WTC11 (cell line): ENCODE measurements around the gene PTPRN2. TPM values are rescaled to one million over a fixed set of nuclear protein-coding genes. Genes with fewer than 3 reads are reported as not detected.

ENCODE experiments used
- ATAC-seq: fragments of 200-7000 bp; cut with Tn5 transposase; 2 replicates; pipeline ENCODE4 v1.10.0; 2021; ENCODE audit warnings: mild to moderate bottlenecking, moderate library complexity
- CTCF ChIA-PET: fragments of 300-600 bp; sonication (Branson Sonifier 250); formaldehyde crosslinking; loops from one replicate; lab custom pipeline; 2021; ENCODE audit warnings: antibody characterized with exemption; lab: Charles Lee
- POLR2A ChIA-PET: fragments of 350-600 bp; sonication (Branson Sonifier 250); formaldehyde crosslinking; loops from one replicate; lab custom pipeline; 2021; ENCODE audit warnings: antibody characterized with exemption; lab: Charles Lee
- DNase-seq: peaks from one replicate; pipeline ENCODE4 v3.0.0; 2021; ENCODE audit warnings: low spot score
- H3K27ac Mint-ChIP-seq: 2 replicates; pipeline ENCODE4 v1.8.0; 2021; ENCODE audit warnings: mixed read lengths
- H3K27me3 Mint-ChIP-seq: 2 replicates; pipeline ENCODE4 v1.8.0; 2021; ENCODE audit warnings: low read depth, mild to moderate bottlenecking, moderate library complexity, mixed read lengths
- H3K36me3 Mint-ChIP-seq: 2 replicates; pipeline ENCODE4 v1.8.0; 2021; ENCODE audit warnings: mixed read lengths
- H3K4me1 Mint-ChIP-seq: 2 replicates; pipeline ENCODE4 v1.8.0; 2022; ENCODE audit warnings: mixed read lengths
- H3K4me3 Mint-ChIP-seq: 2 replicates; pipeline ENCODE4 v1.8.0; 2021; ENCODE audit warnings: mild to moderate bottlenecking, moderate library complexity, mixed read lengths
- H3K9me3 Mint-ChIP-seq: 2 replicates; pipeline ENCODE4 v1.8.0; 2021; ENCODE audit warnings: mixed read lengths
- EMX1 ChIP-seq: fragments of 250-450 bp; sonication (Bioruptor Pico); IDR thresholded peaks from 2 replicates; pipeline ENCODE4 v1.8.0; 2021; ENCODE audit warnings: mild to moderate bottlenecking
- ESRRA ChIP-seq: sonication (generic); formaldehyde crosslinking; IDR thresholded peaks from 2 replicates; pipeline ENCODE4 v1.8.1; 2022; ENCODE audit warnings: mild to moderate bottlenecking, missing genetic modification reagents, borderline replicate concordance
- FOXK1 ChIP-seq: sonication (generic); formaldehyde crosslinking; IDR thresholded peaks from 2 replicates; pipeline ENCODE4 v1.8.0; 2022; ENCODE audit warnings: mild to moderate bottlenecking, moderate library complexity, missing genetic modification reagents
- FOXP1 ChIP-seq: sonication (generic); formaldehyde crosslinking; IDR thresholded peaks from 2 replicates; pipeline ENCODE4 v1.8.0; 2022; ENCODE audit warnings: missing genetic modification reagents, mild to moderate bottlenecking, moderate library complexity, borderline replicate concordance
- HMGA2 ChIP-seq: fragments of 250-450 bp; sonication (Bioruptor Pico); IDR thresholded peaks from 2 replicates; pipeline ENCODE4 v1.4.0; 2021; ENCODE audit warnings: mild to moderate bottlenecking, moderate library complexity
- MYBL2 ChIP-seq: sonication (generic); formaldehyde crosslinking; IDR thresholded peaks from 2 replicates; pipeline ENCODE4 v1.8.1; 2023; ENCODE audit warnings: mild to moderate bottlenecking, moderate library complexity, missing genetic modification reagents
- NR3C1 ChIP-seq: sonication (generic); formaldehyde crosslinking; conservative IDR thresholded peaks from 2 replicates; pipeline ENCODE4 v1.8.1; 2023; ENCODE audit warnings: low read depth, mild to moderate bottlenecking, missing genetic modification reagents
- TP53 ChIP-seq: sonication (generic); formaldehyde crosslinking; IDR thresholded peaks from 2 replicates; pipeline ENCODE4 v1.8.1; 2023; ENCODE audit warnings: mild to moderate bottlenecking, missing genetic modification reagents
- ZNF232 ChIP-seq: sonication (generic); formaldehyde crosslinking; IDR thresholded peaks from 2 replicates; pipeline ENCODE4 v1.8.0; 2022; ENCODE audit warnings: mild to moderate bottlenecking, missing genetic modification reagents
- ZNF423 ChIP-seq: fragments of 250-450 bp; sonication (Bioruptor Pico); IDR thresholded peaks from 2 replicates; pipeline ENCODE4 v2.1.2; 2022; ENCODE audit warnings: mild to moderate bottlenecking, moderate library complexity
- ZNF671 ChIP-seq: fragments of 250-450 bp; sonication (Bioruptor Pico); IDR thresholded peaks from 2 replicates; pipeline ENCODE4 v1.8.0; 2021; ENCODE audit warnings: mild to moderate bottlenecking
- total RNA-seq: library from RNA; stranded (reverse); gene quantifications from 3 replicates; pipeline ENCODE4 v1.2.3, GENCODE V29; 2021
- TF ChIP-seq, protein P1 (sequence below): sonication (generic); formaldehyde crosslinking; IDR thresholded peaks from 2 replicates; pipeline ENCODE4 v1.8.0; 2022; ENCODE audit warnings: mild to moderate bottlenecking, missing genetic modification reagents
- TF ChIP-seq, protein P2 (sequence below): fragments of 250-450 bp; sonication (Bioruptor Pico); IDR thresholded peaks from 2 replicates; pipeline ENCODE4 v1.8.0; 2021; ENCODE audit warnings: mild to moderate bottlenecking
- TF ChIP-seq, protein P3 (sequence below): fragments of 250-450 bp; sonication (Bioruptor Pico); conservative IDR thresholded peaks from 2 replicates; pipeline ENCODE4 v1.9.0; 2021; ENCODE audit warnings: mild to moderate bottlenecking
- TF ChIP-seq, protein P4 (sequence below): fragments of 250-450 bp; sonication (Bioruptor Pico); IDR thresholded peaks from 2 replicates; pipeline ENCODE4 v1.9.0; 2021; ENCODE audit warnings: moderate library complexity, mild to moderate bottlenecking, inconsistent platforms, borderline replicate concordance
- TF ChIP-seq, protein P5 (sequence below): sonication (generic); formaldehyde crosslinking; IDR thresholded peaks from 2 replicates; pipeline ENCODE4 v1.8.1; 2022; ENCODE audit warnings: low read depth, missing genetic modification reagents, borderline replicate concordance
- TF ChIP-seq, protein P6 (sequence below): sonication (generic); formaldehyde crosslinking; IDR thresholded peaks from 2 replicates; pipeline ENCODE4 v1.8.0; 2022; ENCODE audit warnings: mild to moderate bottlenecking, missing genetic modification reagents
- TF ChIP-seq, protein P7 (sequence below): sonication (generic); formaldehyde crosslinking; conservative IDR thresholded peaks from 2 replicates; pipeline ENCODE4 v1.8.1; 2023; ENCODE audit warnings: mild to moderate bottlenecking, low read depth, missing genetic modification reagents, moderate library complexity
- TF ChIP-seq, protein P8 (sequence below): sonication (generic); formaldehyde crosslinking; IDR thresholded peaks from 2 replicates; pipeline ENCODE4 v1.8.0; 2022; ENCODE audit warnings: missing genetic modification reagents
- TF ChIP-seq, protein P9 (sequence below): fragments of 250-450 bp; sonication (Bioruptor Pico); IDR thresholded peaks from 2 replicates; pipeline ENCODE4 v1.9.0; 2021; ENCODE audit warnings: mild to moderate bottlenecking

Gene PTPRN2
- total RNA-seq, 1 experiment from 2014 or later, result 4.7 TPM

DNA sequence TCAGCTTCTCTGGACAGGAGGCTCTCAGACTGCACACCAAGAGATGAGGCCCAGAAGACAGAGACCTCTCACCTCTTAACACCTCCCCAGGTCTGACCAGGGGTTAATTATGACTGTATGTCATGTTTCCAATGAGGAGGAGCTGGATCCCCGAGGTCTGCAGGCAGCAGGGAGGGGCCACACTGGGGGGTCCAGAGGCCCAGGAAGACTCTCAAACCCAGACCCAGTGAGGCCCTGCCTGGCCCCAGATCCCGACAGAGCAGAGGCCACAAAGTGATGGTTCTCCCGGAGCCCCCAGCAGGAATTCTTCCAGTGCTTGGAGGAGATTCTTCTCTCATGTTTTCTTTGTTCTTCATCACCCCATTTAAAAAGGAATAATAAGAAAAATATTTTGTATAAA lies 28.8 kb downstream of the PTPRN2 start (continued):
- TF ChIP-seq NR3C1 (CRISPR knock-in tag) (no peak), ZNF423 (CRISPR knock-in tag) (no peak), TP53 (CRISPR knock-in tag) (no peak), HMGA2 (CRISPR knock-in tag) (no peak), FOXK1 (CRISPR knock-in tag) (no peak), MYBL2 (CRISPR knock-in tag) (no peak), EMX1 (CRISPR knock-in tag) (no peak)
- TF ChIP-seq, protein P1, sequence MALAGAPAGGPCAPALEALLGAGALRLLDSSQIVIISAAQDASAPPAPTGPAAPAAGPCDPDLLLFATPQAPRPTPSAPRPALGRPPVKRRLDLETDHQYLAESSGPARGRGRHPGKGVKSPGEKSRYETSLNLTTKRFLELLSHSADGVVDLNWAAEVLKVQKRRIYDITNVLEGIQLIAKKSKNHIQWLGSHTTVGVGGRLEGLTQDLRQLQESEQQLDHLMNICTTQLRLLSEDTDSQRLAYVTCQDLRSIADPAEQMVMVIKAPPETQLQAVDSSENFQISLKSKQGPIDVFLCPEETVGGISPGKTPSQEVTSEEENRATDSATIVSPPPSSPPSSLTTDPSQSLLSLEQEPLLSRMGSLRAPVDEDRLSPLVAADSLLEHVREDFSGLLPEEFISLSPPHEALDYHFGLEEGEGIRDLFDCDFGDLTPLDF (CRISPR knock-in tag), result no peak
- TF ChIP-seq, protein P2, sequence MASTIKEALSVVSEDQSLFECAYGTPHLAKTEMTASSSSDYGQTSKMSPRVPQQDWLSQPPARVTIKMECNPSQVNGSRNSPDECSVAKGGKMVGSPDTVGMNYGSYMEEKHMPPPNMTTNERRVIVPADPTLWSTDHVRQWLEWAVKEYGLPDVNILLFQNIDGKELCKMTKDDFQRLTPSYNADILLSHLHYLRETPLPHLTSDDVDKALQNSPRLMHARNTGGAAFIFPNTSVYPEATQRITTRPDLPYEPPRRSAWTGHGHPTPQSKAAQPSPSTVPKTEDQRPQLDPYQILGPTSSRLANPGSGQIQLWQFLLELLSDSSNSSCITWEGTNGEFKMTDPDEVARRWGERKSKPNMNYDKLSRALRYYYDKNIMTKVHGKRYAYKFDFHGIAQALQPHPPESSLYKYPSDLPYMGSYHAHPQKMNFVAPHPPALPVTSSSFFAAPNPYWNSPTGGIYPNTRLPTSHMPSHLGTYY (CRISPR knock-in tag), result no peak
- TF ChIP-seq, protein P3, sequence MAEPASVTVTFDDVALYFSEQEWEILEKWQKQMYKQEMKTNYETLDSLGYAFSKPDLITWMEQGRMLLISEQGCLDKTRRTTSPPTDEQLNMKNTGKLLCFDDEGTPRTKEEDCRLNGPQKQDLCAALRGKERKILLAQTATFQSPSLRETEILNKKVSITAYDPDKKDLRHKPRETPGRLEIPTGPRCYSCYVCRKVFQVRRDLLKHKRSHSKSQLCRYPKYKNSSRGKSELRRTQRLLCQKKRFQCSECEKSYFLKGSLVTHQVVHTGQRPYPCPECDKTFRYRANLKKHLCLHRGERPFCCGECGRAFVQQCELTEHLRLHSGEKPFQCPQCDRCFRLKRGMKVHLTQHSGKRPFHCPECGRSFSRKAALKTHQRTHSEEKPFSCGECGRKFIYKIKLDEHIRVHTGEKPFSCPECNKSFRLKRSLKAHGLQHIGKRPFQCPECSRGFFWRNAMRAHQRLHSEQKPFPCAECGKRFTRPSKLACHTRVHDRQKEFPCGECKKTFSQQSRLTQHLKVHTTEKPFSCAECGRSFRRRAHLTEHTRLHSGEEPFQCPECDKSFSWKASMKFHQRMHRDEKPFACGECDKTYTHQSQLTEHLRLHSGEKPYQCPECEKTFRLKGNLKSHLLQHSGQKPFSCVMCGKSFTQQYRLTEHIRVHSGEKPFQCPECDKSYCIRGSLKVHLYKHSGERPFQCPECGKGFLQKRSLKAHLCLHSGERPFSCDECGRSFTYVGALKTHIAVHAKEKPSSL (CRISPR knock-in tag), result no peak
- TF ChIP-seq, protein P4, sequence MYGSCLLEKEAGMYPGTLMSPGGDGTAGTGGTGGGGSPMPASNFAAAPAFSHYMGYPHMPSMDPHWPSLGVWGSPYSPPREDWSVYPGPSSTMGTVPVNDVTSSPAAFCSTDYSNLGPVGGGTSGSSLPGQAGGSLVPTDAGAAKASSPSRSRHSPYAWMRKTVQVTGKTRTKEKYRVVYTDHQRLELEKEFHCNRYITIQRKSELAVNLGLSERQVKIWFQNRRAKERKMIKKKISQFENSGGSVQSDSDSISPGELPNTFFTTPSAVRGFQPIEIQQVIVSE, result no peak
- TF ChIP-seq, protein P5, sequence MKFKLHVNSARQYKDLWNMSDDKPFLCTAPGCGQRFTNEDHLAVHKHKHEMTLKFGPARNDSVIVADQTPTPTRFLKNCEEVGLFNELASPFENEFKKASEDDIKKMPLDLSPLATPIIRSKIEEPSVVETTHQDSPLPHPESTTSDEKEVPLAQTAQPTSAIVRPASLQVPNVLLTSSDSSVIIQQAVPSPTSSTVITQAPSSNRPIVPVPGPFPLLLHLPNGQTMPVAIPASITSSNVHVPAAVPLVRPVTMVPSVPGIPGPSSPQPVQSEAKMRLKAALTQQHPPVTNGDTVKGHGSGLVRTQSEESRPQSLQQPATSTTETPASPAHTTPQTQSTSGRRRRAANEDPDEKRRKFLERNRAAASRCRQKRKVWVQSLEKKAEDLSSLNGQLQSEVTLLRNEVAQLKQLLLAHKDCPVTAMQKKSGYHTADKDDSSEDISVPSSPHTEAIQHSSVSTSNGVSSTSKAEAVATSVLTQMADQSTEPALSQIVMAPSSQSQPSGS (CRISPR knock-in tag), result no peak
- TF ChIP-seq, protein P6, sequence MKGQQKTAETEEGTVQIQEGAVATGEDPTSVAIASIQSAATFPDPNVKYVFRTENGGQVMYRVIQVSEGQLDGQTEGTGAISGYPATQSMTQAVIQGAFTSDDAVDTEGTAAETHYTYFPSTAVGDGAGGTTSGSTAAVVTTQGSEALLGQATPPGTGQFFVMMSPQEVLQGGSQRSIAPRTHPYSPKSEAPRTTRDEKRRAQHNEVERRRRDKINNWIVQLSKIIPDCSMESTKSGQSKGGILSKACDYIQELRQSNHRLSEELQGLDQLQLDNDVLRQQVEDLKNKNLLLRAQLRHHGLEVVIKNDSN (CRISPR knock-in tag), result no peak

DNA sequence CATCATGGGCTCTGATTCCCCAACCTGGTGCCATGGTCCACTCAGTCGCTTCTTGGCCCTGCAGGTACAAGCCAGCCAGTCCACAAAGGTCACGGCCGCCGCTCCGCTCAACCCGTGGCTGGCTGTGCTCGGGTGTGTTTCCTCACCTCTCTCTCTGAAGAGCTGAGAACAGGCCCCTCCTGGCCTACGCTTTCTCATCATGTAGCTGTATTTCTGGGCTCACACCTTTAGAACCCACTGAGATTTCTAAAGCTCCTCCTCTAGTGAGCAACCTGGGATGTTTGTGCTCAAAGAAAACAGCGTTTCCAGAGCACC lies 30.2 kb downstream of the PTPRN2 start:
- no peak for ATAC-seq
- TF ChIP-seq, protein P7, sequence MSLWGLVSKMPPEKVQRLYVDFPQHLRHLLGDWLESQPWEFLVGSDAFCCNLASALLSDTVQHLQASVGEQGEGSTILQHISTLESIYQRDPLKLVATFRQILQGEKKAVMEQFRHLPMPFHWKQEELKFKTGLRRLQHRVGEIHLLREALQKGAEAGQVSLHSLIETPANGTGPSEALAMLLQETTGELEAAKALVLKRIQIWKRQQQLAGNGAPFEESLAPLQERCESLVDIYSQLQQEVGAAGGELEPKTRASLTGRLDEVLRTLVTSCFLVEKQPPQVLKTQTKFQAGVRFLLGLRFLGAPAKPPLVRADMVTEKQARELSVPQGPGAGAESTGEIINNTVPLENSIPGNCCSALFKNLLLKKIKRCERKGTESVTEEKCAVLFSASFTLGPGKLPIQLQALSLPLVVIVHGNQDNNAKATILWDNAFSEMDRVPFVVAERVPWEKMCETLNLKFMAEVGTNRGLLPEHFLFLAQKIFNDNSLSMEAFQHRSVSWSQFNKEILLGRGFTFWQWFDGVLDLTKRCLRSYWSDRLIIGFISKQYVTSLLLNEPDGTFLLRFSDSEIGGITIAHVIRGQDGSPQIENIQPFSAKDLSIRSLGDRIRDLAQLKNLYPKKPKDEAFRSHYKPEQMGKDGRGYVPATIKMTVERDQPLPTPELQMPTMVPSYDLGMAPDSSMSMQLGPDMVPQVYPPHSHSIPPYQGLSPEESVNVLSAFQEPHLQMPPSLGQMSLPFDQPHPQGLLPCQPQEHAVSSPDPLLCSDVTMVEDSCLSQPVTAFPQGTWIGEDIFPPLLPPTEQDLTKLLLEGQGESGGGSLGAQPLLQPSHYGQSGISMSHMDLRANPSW, result no peak
- no peak for TF ChIP-seq FOXP1 (CRISPR knock-in tag)
- no peak for TF ChIP-seq ESRRA (CRISPR knock-in tag)
- no peak for TF ChIP-seq ZNF232
- TF ChIP-seq, protein P8, sequence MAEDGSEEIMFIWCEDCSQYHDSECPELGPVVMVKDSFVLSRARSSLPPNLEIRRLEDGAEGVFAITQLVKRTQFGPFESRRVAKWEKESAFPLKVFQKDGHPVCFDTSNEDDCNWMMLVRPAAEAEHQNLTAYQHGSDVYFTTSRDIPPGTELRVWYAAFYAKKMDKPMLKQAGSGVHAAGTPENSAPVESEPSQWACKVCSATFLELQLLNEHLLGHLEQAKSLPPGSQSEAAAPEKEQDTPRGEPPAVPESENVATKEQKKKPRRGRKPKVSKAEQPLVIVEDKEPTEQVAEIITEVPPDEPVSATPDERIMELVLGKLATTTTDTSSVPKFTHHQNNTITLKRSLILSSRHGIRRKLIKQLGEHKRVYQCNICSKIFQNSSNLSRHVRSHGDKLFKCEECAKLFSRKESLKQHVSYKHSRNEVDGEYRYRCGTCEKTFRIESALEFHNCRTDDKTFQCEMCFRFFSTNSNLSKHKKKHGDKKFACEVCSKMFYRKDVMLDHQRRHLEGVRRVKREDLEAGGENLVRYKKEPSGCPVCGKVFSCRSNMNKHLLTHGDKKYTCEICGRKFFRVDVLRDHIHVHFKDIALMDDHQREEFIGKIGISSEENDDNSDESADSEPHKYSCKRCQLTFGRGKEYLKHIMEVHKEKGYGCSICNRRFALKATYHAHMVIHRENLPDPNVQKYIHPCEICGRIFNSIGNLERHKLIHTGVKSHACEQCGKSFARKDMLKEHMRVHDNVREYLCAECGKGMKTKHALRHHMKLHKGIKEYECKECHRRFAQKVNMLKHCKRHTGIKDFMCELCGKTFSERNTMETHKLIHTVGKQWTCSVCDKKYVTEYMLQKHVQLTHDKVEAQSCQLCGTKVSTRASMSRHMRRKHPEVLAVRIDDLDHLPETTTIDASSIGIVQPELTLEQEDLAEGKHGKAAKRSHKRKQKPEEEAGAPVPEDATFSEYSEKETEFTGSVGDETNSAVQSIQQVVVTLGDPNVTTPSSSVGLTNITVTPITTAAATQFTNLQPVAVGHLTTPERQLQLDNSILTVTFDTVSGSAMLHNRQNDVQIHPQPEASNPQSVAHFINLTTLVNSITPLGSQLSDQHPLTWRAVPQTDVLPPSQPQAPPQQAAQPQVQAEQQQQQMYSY (CRISPR knock-in tag), result no peak
- TF ChIP-seq, protein P9, sequence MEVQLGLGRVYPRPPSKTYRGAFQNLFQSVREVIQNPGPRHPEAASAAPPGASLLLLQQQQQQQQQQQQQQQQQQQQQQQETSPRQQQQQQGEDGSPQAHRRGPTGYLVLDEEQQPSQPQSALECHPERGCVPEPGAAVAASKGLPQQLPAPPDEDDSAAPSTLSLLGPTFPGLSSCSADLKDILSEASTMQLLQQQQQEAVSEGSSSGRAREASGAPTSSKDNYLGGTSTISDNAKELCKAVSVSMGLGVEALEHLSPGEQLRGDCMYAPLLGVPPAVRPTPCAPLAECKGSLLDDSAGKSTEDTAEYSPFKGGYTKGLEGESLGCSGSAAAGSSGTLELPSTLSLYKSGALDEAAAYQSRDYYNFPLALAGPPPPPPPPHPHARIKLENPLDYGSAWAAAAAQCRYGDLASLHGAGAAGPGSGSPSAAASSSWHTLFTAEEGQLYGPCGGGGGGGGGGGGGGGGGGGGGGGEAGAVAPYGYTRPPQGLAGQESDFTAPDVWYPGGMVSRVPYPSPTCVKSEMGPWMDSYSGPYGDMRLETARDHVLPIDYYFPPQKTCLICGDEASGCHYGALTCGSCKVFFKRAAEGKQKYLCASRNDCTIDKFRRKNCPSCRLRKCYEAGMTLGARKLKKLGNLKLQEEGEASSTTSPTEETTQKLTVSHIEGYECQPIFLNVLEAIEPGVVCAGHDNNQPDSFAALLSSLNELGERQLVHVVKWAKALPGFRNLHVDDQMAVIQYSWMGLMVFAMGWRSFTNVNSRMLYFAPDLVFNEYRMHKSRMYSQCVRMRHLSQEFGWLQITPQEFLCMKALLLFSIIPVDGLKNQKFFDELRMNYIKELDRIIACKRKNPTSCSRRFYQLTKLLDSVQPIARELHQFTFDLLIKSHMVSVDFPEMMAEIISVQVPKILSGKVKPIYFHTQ, result no peak
- no peak for TF ChIP-seq ZNF671 (CRISPR knock-in tag)

More for the DNA sequence above, 30.2 kb downstream of the PTPRN2 start:
- H3K9me3 Mint-ChIP-seq, result no peaks in the 10 kb centered on the region
- no peak overlapping the region for H3K4me3 Mint-ChIP-seq
- DNase-seq, result no peak
- H3K4me1 Mint-ChIP-seq, result peaks cover 17% of the 10 kb centered on the region
- no peak overlapping the region for H3K27ac Mint-ChIP-seq
- POLR2A ChIA-PET, result no interaction called here
- CTCF ChIA-PET, result no interaction called here
- no peaks in the 10 kb centered on the region for H3K36me3 Mint-ChIP-seq
- H3K27me3 Mint-ChIP-seq, result peaks cover 5% of the 10 kb centered on the region; the same call in 1 of the 2 replicates
